Upper lobe of right lung (tissue), 1 donor: Measurements from ENCODE around the gene MAP2. TPM values are rescaled to one million over a fixed set of nuclear protein-coding genes. Genes with fewer than 3 reads are reported as not detected.
"Not testable (repeated sequence)": the region's sequence is repeated elsewhere in the genome, so short reads cannot be mapped to it uniquely, and the experiment has no call there.

ENCODE experiments used
- ATAC-seq: fragments of 200-7000 bp; cut with Tn5 transposase; one replicate; pipeline ENCODE4 v1.9.1; 2020; ENCODE audit warnings: mild to moderate bottlenecking, moderate library complexity
- DNase-seq: peaks from one replicate; pipeline ENCODE4 v3.0.0-alpha.2; 2020
- H3K27ac ChIP-seq: fragments of 200-600 bp; one replicate; pipeline ENCODE4 v1.8.0; 2022
- H3K27me3 ChIP-seq: fragments of 200-600 bp; one replicate; pipeline ENCODE4 v1.8.0; 2022; ENCODE audit warnings: mild to moderate bottlenecking
- H3K36me3 ChIP-seq: fragments of 200-600 bp; one replicate; pipeline ENCODE4 v1.8.0; 2022
- H3K4me1 ChIP-seq: fragments of 200-600 bp; one replicate; pipeline ENCODE4 v1.8.0; 2022
- H3K4me3 ChIP-seq: fragments of 200-600 bp; one replicate; pipeline ENCODE4 v1.8.0; 2022; ENCODE audit warnings: mild to moderate bottlenecking
- H3K9me3 ChIP-seq: fragments of 200-600 bp; one replicate; pipeline ENCODE4 v1.8.0; 2022
- intact Hi-C: fragments of 100-400 bp; cut with DNase I; formaldehyde crosslinking; loops from one replicate; pipeline ENCODE4 v1.11.0; 2022
- total RNA-seq: library from RNA; stranded (reverse); fragmentation: NEBNext Ultra II Directional; extraction: Animal tissue kit (Norgen Biotek cat#: 25700); gene quantifications from one replicate; pipeline ENCODE4 v1.2.1, GENCODE V29; 2021
- TF ChIP-seq, protein P1 (sequence below): fragments of 200-600 bp; IDR thresholded peaks from one replicate; pipeline ENCODE4 v1.8.0; 2022; ENCODE audit warnings: antibody characterized with exemption
- donor health status: DM: no; HTN: yes; CAD: no; lungs with severe emphysema.

Gene MAP2
- total RNA-seq, 1 donor from 2014 or later, result 44.0 TPM

GRCh38 chr2:209596262-209596661 is 172.4 kb downstream of the MAP2 start:
- no peak overlapping the region for H3K4me3 ChIP-seq
- DNase-seq (no peak), ATAC-seq (no peak)
- no peaks in the 10 kb centered on the region for H3K9me3 ChIP-seq
- H3K36me3 ChIP-seq, result no peaks in the 10 kb centered on the region
- no peaks in the 10 kb centered on the region for H3K27me3 ChIP-seq
- TF ChIP-seq, protein P1, sequence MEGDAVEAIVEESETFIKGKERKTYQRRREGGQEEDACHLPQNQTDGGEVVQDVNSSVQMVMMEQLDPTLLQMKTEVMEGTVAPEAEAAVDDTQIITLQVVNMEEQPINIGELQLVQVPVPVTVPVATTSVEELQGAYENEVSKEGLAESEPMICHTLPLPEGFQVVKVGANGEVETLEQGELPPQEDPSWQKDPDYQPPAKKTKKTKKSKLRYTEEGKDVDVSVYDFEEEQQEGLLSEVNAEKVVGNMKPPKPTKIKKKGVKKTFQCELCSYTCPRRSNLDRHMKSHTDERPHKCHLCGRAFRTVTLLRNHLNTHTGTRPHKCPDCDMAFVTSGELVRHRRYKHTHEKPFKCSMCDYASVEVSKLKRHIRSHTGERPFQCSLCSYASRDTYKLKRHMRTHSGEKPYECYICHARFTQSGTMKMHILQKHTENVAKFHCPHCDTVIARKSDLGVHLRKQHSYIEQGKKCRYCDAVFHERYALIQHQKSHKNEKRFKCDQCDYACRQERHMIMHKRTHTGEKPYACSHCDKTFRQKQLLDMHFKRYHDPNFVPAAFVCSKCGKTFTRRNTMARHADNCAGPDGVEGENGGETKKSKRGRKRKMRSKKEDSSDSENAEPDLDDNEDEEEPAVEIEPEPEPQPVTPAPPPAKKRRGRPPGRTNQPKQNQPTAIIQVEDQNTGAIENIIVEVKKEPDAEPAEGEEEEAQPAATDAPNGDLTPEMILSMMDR, result no peak
- no peaks in the 10 kb centered on the region for H3K4me1 ChIP-seq
- H3K27ac ChIP-seq, result no peak overlapping the region
- intact Hi-C loops, result no loop called here

GRCh38 chr2:209598227-209598626 is 174.4 kb downstream of the MAP2 start:
- not testable (repeated sequence) for DNase-seq, H3K27me3 ChIP-seq

GRCh38 chr2:209600341-209601171 is 176.7 kb downstream of the MAP2 start:
- H3K36me3 ChIP-seq, result no peaks in the 10 kb centered on the region
- H3K4me3 ChIP-seq, result no peak overlapping the region
- no peak for DNase-seq
- H3K4me1 ChIP-seq, result no peaks in the 10 kb centered on the region
- intact Hi-C loops, result no loop called here
- no peaks in the 10 kb centered on the region for H3K27me3 ChIP-seq
- no peak overlapping the region for H3K27ac ChIP-seq
- no peaks in the 10 kb centered on the region for H3K9me3 ChIP-seq
- no peak for ATAC-seq
- TF ChIP-seq, protein P1, result no peak

More at GRCh38 chr2:209598227-209598626, 174.4 kb downstream of the MAP2 start:
- H3K27ac ChIP-seq, intact Hi-C loops, ATAC-seq, H3K4me1 ChIP-seq, H3K9me3 ChIP-seq, H3K36me3 ChIP-seq, H3K4me3 ChIP-seq: not testable (repeated sequence)

GRCh38 chr2:209601497-209601896 is 177.7 kb downstream of the MAP2 start:
- TF ChIP-seq, protein P1, result no peak
- ATAC-seq (no peak), DNase-seq (no peak)
- H3K9me3 ChIP-seq, result no peaks in the 10 kb centered on the region
- no peak overlapping the region for H3K27ac ChIP-seq
- H3K4me1 ChIP-seq, result no peaks in the 10 kb centered on the region
- intact Hi-C loops, result no loop called here
- no peak overlapping the region for H3K4me3 ChIP-seq
- H3K36me3 ChIP-seq, result no peaks in the 10 kb centered on the region
- no peaks in the 10 kb centered on the region for H3K27me3 ChIP-seq

GRCh38 chr2:209602259-209602658 is 178.4 kb downstream of the MAP2 start:
- ATAC-seq (no peak), DNase-seq (no peak)
- Histone ChIP-seq H3K36me3 (no peaks in the 10 kb centered on the region), H3K9me3 (no peaks in the 10 kb centered on the region), H3K4me1 (no peaks in the 10 kb centered on the region), H3K27me3 (no peaks in the 10 kb centered on the region), H3K4me3 (no peak overlapping the region), H3K27ac (no peak overlapping the region)
- intact Hi-C loops, result no loop called here
- TF ChIP-seq, protein P1, result no peak

- ATAC-seq, result no peak
- TF ChIP-seq, protein P1, result no peak
- H3K36me3 ChIP-seq, result no peaks in the 10 kb centered on the region
- intact Hi-C loops, result no loop called here
- H3K4me3 ChIP-seq, result no peak overlapping the region
- no peak for DNase-seq
- no peaks in the 10 kb centered on the region for H3K27me3 ChIP-seq
- no peaks in the 10 kb centered on the region for H3K4me1 ChIP-seq
- no peaks in the 10 kb centered on the region for H3K9me3 ChIP-seq
- no peak overlapping the region for H3K27ac ChIP-seq
Measured at GRCh38 chr2:209609531-209609930, 185.7 kb downstream of the MAP2 start.
